MM.1S (cell line): ENCODE data around the gene ZC2HC1B.

Experiments used
- DNase-seq: peaks from one replicate; pipeline ENCODE4 v3.0.0-alpha.2; 2015
- H2AFZ ChIP-seq: fragments of 300-600 bp; sonication (generic); 2 replicates; pipeline ENCODE4 v1.6.0; 2016; ENCODE audit warnings: antibody characterized with exemption, low read length
- H3F3A ChIP-seq: fragments of 300-600 bp; sonication (generic); 2 replicates; pipeline ENCODE4 v1.6.1; 2016; ENCODE audit warnings: mild to moderate bottlenecking, antibody characterized with exemption, low read length, moderate library complexity, mixed read lengths; ENCODE audit not compliant: insufficient read depth
- H3K27ac ChIP-seq: fragments of 300-600 bp; sonication (generic); 2 replicates; pipeline ENCODE4 v1.5.1; 2016; ENCODE audit warnings: mild to moderate bottlenecking, low read length
- H3K27me3 ChIP-seq: fragments of 300-600 bp; sonication (generic); replicated peaks from 2 replicates; pipeline ENCODE4 v1.6.0; 2016; ENCODE audit warnings: low read length; ENCODE audit not compliant: insufficient read depth
- H3K36me3 ChIP-seq: fragments of 300-600 bp; sonication (generic); replicated peaks from 2 replicates; pipeline ENCODE4 v1.6.1; 2016; ENCODE audit warnings: mild to moderate bottlenecking, low read length, mixed read lengths; ENCODE audit not compliant: insufficient read depth
- H3K4me1 ChIP-seq: fragments of 300-600 bp; sonication (generic); 2 replicates; pipeline ENCODE4 v1.6.1; 2016; ENCODE audit warnings: low read length, mixed read lengths
- H3K4me2 ChIP-seq: fragments of 300-600 bp; sonication (generic); 2 replicates; pipeline ENCODE4 v1.6.0; 2016; ENCODE audit warnings: low read depth, low read length
- H3K4me3 ChIP-seq: fragments of 300-600 bp; sonication (generic); 2 replicates; pipeline ENCODE4 v1.5.1; 2016; ENCODE audit warnings: low read length, mixed read lengths
- H3K79me2 ChIP-seq: fragments of 300-600 bp; sonication (generic); 2 replicates; pipeline ENCODE4 v1.6.1; 2016; ENCODE audit warnings: mixed run types, low read length, mixed read lengths
- H3K9ac ChIP-seq: fragments of 300-600 bp; sonication (generic); 2 replicates; pipeline ENCODE4 v1.6.1; 2016; ENCODE audit warnings: low read length, mixed read lengths
- H3K9me2 ChIP-seq: fragments of 300-600 bp; sonication (generic); replicated peaks from 2 replicates; pipeline ENCODE4 v1.6.1; 2016; ENCODE audit warnings: mild to moderate bottlenecking, low read length, mixed read lengths; ENCODE audit not compliant: insufficient read depth
- H3K9me3 ChIP-seq: fragments of 300-600 bp; sonication (generic); replicated peaks from 2 replicates; pipeline ENCODE4 v1.6.1; 2016; ENCODE audit warnings: mild to moderate bottlenecking, low read length, mixed read lengths; ENCODE audit not compliant: insufficient read depth
- H4K20me1 ChIP-seq: fragments of 300-600 bp; sonication (generic); 2 replicates; pipeline ENCODE4 v1.6.1; 2016; ENCODE audit warnings: mild to moderate bottlenecking, low read length, moderate library complexity, mixed read lengths; ENCODE audit not compliant: insufficient read depth
- EZH2 ChIP-seq: fragments of 300-600 bp; sonication (generic); optimal IDR thresholded peaks from 2 replicates; pipeline ENCODE3; 2017; ENCODE audit warnings: low read depth, mild to moderate bottlenecking, antibody characterized with exemption, low read length, mixed read lengths
- EZH2phosphoT487 ChIP-seq: fragments of 300-600 bp; sonication (generic); IDR thresholded peaks from 2 replicates; pipeline ENCODE4 v1.6.1; 2018; ENCODE audit warnings: antibody characterized with exemption, low read length
- TF ChIP-seq, protein P1 (sequence below): fragments of 300-600 bp; sonication (generic); IDR thresholded peaks from 2 replicates; pipeline ENCODE4 v1.5.1; 2016; ENCODE audit warnings: antibody characterized with exemption, low read length, mixed read lengths

The ZC2HC1B gene

DNA sequence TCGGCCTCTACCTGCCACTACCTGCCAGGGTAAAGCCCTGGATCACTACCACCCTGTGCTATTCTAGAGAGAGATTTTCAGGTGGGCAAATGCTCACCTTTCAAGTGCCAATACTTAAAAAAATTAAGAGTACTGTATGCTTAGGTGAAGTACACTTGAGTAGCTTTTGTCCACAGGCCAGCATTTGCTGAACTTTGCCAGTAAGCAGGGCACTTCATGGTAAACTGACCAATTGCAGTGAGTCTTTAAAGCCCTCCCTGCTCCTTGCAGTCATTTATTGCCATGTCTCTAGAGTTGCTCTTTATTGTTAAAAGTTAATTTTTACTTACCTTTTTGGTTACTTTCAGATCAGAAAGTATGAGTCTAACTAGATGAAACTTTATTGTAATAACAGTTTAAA lies 85.3 kb downstream of the ZC2HC1B start:
- no peak overlapping the region for H3K4me3 ChIP-seq
- H2AFZ ChIP-seq, result no peak overlapping the region
- H4K20me1 ChIP-seq, result no peaks in the 10 kb centered on the region
- DNase-seq, result no peak
- H3K9me3 ChIP-seq, result no peaks in the 10 kb centered on the region
- H3K4me1 ChIP-seq, result no peaks in the 10 kb centered on the region
- H3K27ac ChIP-seq, result no peak overlapping the region
- H3K36me3 ChIP-seq, result no peaks in the 10 kb centered on the region
- no peaks in the 10 kb centered on the region for H3K27me3 ChIP-seq
- no peaks in the 10 kb centered on the region for H3K79me2 ChIP-seq
- no peak overlapping the region for H3K4me2 ChIP-seq
- H3F3A ChIP-seq, result no peaks in the 10 kb centered on the region
- TF ChIP-seq, protein P1, sequence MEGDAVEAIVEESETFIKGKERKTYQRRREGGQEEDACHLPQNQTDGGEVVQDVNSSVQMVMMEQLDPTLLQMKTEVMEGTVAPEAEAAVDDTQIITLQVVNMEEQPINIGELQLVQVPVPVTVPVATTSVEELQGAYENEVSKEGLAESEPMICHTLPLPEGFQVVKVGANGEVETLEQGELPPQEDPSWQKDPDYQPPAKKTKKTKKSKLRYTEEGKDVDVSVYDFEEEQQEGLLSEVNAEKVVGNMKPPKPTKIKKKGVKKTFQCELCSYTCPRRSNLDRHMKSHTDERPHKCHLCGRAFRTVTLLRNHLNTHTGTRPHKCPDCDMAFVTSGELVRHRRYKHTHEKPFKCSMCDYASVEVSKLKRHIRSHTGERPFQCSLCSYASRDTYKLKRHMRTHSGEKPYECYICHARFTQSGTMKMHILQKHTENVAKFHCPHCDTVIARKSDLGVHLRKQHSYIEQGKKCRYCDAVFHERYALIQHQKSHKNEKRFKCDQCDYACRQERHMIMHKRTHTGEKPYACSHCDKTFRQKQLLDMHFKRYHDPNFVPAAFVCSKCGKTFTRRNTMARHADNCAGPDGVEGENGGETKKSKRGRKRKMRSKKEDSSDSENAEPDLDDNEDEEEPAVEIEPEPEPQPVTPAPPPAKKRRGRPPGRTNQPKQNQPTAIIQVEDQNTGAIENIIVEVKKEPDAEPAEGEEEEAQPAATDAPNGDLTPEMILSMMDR, result no peak
- TF ChIP-seq EZH2 (no peak), EZH2phosphoT487 (no peak)
- no peak overlapping the region for H3K9ac ChIP-seq
- no peaks in the 10 kb centered on the region for H3K9me2 ChIP-seq

GRCh38 chr6:143949962-143950361 lies 85.7 kb downstream of the ZC2HC1B start:
- no peak overlapping the region for H3K4me3 ChIP-seq
- H3K27me3 ChIP-seq, result no peaks in the 10 kb centered on the region
- H3K4me1 ChIP-seq, result no peaks in the 10 kb centered on the region
- H2AFZ ChIP-seq, result no peak overlapping the region
- no peak for DNase-seq
- H3K79me2 ChIP-seq, result no peaks in the 10 kb centered on the region
- H3K36me3 ChIP-seq, result no peaks in the 10 kb centered on the region
- no peaks in the 10 kb centered on the region for H3K9me2 ChIP-seq
- H3K9me3 ChIP-seq, result no peaks in the 10 kb centered on the region
- no peaks in the 10 kb centered on the region for H4K20me1 ChIP-seq
- H3F3A ChIP-seq, result no peaks in the 10 kb centered on the region
- no peak overlapping the region for H3K9ac ChIP-seq
- no peak overlapping the region for H3K27ac ChIP-seq
- no peak overlapping the region for H3K4me2 ChIP-seq
- TF ChIP-seq, protein P1, result no peak
- TF ChIP-seq EZH2phosphoT487 (no peak), EZH2 (no peak)

- Histone ChIP-seq H3K4me1 (no peaks in the 10 kb centered on the region), H4K20me1 (no peaks in the 10 kb centered on the region), H3K9ac (no peak overlapping the region), H3F3A (no peaks in the 10 kb centered on the region), H3K9me3 (no peaks in the 10 kb centered on the region), H2AFZ (no peak overlapping the region), H3K79me2 (no peaks in the 10 kb centered on the region), H3K27me3 (no peaks in the 10 kb centered on the region), H3K9me2 (no peaks in the 10 kb centered on the region), H3K36me3 (no peaks in the 10 kb centered on the region), H3K4me2 (no peak overlapping the region), H3K27ac (no peak overlapping the region), H3K4me3 (no peak overlapping the region)
- DNase-seq, result no peak
- TF ChIP-seq, protein P1, result no peak
- TF ChIP-seq EZH2, result no peak
- no peak for TF ChIP-seq EZH2phosphoT487
Observed at GRCh38 chr6:143950875-143951274, 86.6 kb downstream of the ZC2HC1B start.
